Panc1 (cell line): ENCODE measurements around the gene MYBPH. TPM values are rescaled to one million over a fixed set of nuclear protein-coding genes. Genes with fewer than 3 reads are reported as not detected.

Experiments
- ATAC-seq: fragments of 200-7000 bp; cut with Tn5 transposase; 2 replicates; pipeline ENCODE4 v1.9.1; 2020; ENCODE audit warnings: mild to moderate bottlenecking, moderate library complexity
- BruUV-seq: library from RNA; stranded (reverse); fragments of 400-500 nt; replicated peaks from 2 replicates; lab custom pipeline; 2021; lab: Mats Ljungman, UMichigan
- CTCF ChIA-PET: fragments of 300-600 bp; sonication (Branson Sonifier 250); formaldehyde crosslinking; loops from one replicate; lab custom pipeline; 2022; ENCODE audit warnings: antibody characterized with exemption; lab: Charles Lee
- POLR2A ChIA-PET: fragments of 300-600 bp; sonication (Branson Sonifier 250); formaldehyde crosslinking; loops from one replicate; lab custom pipeline; 2022; ENCODE audit warnings: antibody characterized with exemption; lab: Charles Lee
- DNase-seq: peaks from one replicate; pipeline ENCODE4 v3.0.0-alpha.2; 2010; ENCODE audit warnings: low read depth, low spot score
- H3K27ac ChIP-seq: 2 replicates; pipeline ENCODE4 v1.5.1; 2011; ENCODE audit warnings: mild to moderate bottlenecking, low read length, inconsistent platforms
- H3K27me3 ChIP-seq: fragments of 200-500 bp; sonication (Bioruptor generic); 2 replicates; pipeline ENCODE4 v1.6.0; 2014; ENCODE audit warnings: low read length, inconsistent platforms; ENCODE audit not compliant: control insufficient read depth, insufficient read depth
- H3K36me3 ChIP-seq: fragments of 200-500 bp; sonication (Bioruptor generic); 2 replicates; pipeline ENCODE4 v1.5.1; 2014; ENCODE audit warnings: inconsistent platforms, mild to moderate bottlenecking, low read length, moderate library complexity; ENCODE audit not compliant: control insufficient read depth, insufficient read depth
- H3K4me1 ChIP-seq: 2 replicates; pipeline ENCODE4 v1.5.1; 2011; ENCODE audit warnings: inconsistent platforms, mild to moderate bottlenecking, low read length, moderate library complexity; ENCODE audit not compliant: control insufficient read depth, insufficient read depth
- H3K4me3 ChIP-seq, 2 experiments: 2 replicates each; pipeline ENCODE4 v1.5.1; 2011 to 2012; ENCODE audit warnings: low read depth in 2 of 2, low read length in 2 of 2, mild to moderate bottlenecking in 2 of 2, inconsistent platforms in 1 of 2, moderate library complexity in 1 of 2
- H3K9me3 ChIP-seq: fragments of 200-500 bp; sonication (Bioruptor generic); 2 replicates; pipeline ENCODE4 v1.5.1; 2014; ENCODE audit warnings: low read depth, mild to moderate bottlenecking, inconsistent platforms, low read length, moderate library complexity; ENCODE audit not compliant: control insufficient read depth, insufficient read depth
- CTCF ChIP-seq: fragments of 450-650 bp; IDR thresholded peaks from 2 replicates; pipeline ENCODE4 v1.5.1; 2017; ENCODE audit warnings: mild to moderate bottlenecking
- POLR2AphosphoS5 ChIP-seq: IDR thresholded peaks from 2 replicates; pipeline ENCODE4 v1.6.1; 2012; ENCODE audit warnings: mild to moderate bottlenecking, low read depth, low read length, moderate library complexity
- REST ChIP-seq, 2 experiments: IDR thresholded peaks; 2 replicates each; pipeline ENCODE4 v1.6.1; 2011 to 2012; ENCODE audit warnings: low read depth in 2 of 2, control low read depth in 1 of 2, low read length in 1 of 2, mild to moderate bottlenecking in 1 of 2, moderate library complexity in 1 of 2; ENCODE audit not compliant: insufficient read depth in 1 of 2
- SIN3A ChIP-seq: IDR thresholded peaks from 2 replicates; pipeline ENCODE4 v1.6.1; 2012; ENCODE audit warnings: low read depth, mild to moderate bottlenecking, low read length, moderate library complexity, borderline replicate concordance; ENCODE audit not compliant: insufficient read depth
- TCF7L2 ChIP-seq: IDR thresholded peaks from 2 replicates; pipeline ENCODE4 v1.6.1; 2011; ENCODE audit warnings: mild to moderate bottlenecking, low read depth, low read length, inconsistent platforms
- in situ Hi-C: cut with HindIII; loops from 2 replicates; pipeline ENCODE4 v1.10.0; 2016; ENCODE audit warnings: low sequenced_read_pairs, low pct_unique_long_range_greater_than_20kb
- intact Hi-C: fragments of 100-400 bp; cut with micrococcal nuclease; formaldehyde crosslinking; loops from one replicate; pipeline ENCODE4 v1.10.0; 2022; ENCODE audit not compliant: unreplicated experiment
- total RNA-seq: library from RNA; stranded (reverse); gene quantifications from one replicate; pipeline ENCODE4 v1.2.1, GENCODE V29; 2021; ENCODE audit not compliant: unreplicated experiment

MYBPH gene
- total RNA-seq, 1 experiment from 2014 or later, result not detected

- intact Hi-C loops (no loop called here), in situ Hi-C loops (no loop called here)
- no peak overlapping the region for H3K4me3 ChIP-seq
- ATAC-seq (no peak), DNase-seq (no peak)
- ChIA-PET CTCF (no interaction called here), POLR2A (no interaction called here)
- BruUV-seq, result no TSS peak
- no peak for TF ChIP-seq POLR2AphosphoS5
- no peak for TF ChIP-seq TCF7L2
- no peak for TF ChIP-seq REST (IDR thresholded peaks at IDR 0.05; ENCODE audit: insufficient read depth in 1 of 2, low read depth in 2 of 2, low read length in 1 of 2)
- no peak for TF ChIP-seq CTCF
- TF ChIP-seq SIN3A, result no peak
- no peaks in the 10 kb centered on the region for H3K4me1 ChIP-seq
- no peaks in the 10 kb centered on the region for H3K9me3 ChIP-seq
- no peaks in the 10 kb centered on the region for H3K36me3 ChIP-seq
- H3K27ac ChIP-seq, result no peak overlapping the region
- no peaks in the 10 kb centered on the region for H3K27me3 ChIP-seq
Observed at GRCh38 chr1:203159844-203160243, 15.8 kb downstream of the MYBPH start.

- in situ Hi-C loops (no loop called here), intact Hi-C loops (no loop called here)
- TF ChIP-seq TCF7L2, result no peak
- no peak for TF ChIP-seq REST (IDR thresholded peaks at IDR 0.05; ENCODE audit: insufficient read depth in 1 of 2, low read depth in 2 of 2, low read length in 1 of 2)
- no peak for TF ChIP-seq POLR2AphosphoS5
- no peak for TF ChIP-seq CTCF
- TF ChIP-seq SIN3A, result no peak
- no peaks in the 10 kb centered on the region for H3K36me3 ChIP-seq
- no peaks in the 10 kb centered on the region for H3K27me3 ChIP-seq
- no peaks in the 10 kb centered on the region for H3K9me3 ChIP-seq
- POLR2A ChIA-PET, result no interaction called here
- no peak for ATAC-seq
- H3K27ac ChIP-seq, result no peak overlapping the region
- peaks cover under 1% of the 10 kb centered on the region; the same call in 1 of the 2 replicates for H3K4me1 ChIP-seq
- BruUV-seq, result no TSS peak
- CTCF ChIA-PET, result no interaction called here
- DNase-seq, result no peak
- no peak overlapping the region for H3K4me3 ChIP-seq
Observed at GRCh38 chr1:203158960-203159665, 16.5 kb downstream of the MYBPH start.
